Body of pancreas (tissue), 4 donors: ENCODE data around the gene ADAMTS17.

Experiments
- CTCF ChIP-seq, 7 experiments: fragments of 450-650 bp in 4 of 7; fragments of 200-600 bp in 3 of 7; sonication (generic) in 3 of 7; IDR thresholded peaks; one replicate each; pipeline ENCODE4 v1.5.1; 2016 to 2019; ENCODE audit warnings: antibody characterized with exemption in 7 of 7
- POLR2A ChIP-seq, 3 donors: fragments of 450-650 bp; IDR thresholded peaks; one replicate each; pipeline ENCODE4 v1.6.1; 2016; ENCODE audit warnings: antibody characterized with exemption in 3 of 3, mild to moderate bottlenecking in 2 of 3

DNA sequence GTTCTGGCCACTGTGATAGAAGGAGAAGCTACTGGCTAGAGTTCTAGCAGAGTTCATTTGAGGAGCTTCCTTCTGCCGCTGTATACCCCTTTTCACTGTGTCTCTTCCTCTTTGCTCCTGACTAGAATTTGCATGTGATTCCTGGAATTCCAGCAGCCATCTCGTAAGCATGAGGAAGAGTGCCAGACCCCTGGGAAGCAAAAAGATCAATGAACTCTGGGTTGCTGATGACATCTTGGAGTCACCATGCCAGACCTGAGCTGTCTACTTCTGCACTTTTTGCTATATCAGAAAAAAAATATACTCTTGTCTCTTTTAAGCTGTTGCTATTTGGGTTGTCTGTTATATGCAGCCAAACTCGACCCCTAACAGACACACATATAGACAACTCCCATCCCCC is 3.7 kb upstream of the ADAMTS17 start:
- no peak for TF ChIP-seq CTCF (IDR thresholded peaks at IDR 0.05)
- no peak for TF ChIP-seq POLR2A (IDR thresholded peaks at IDR 0.05)
